CD8-positive, alpha-beta memory T cell (primary cell): Measurements from ENCODE around the gene GLYATL3. TPM values are rescaled to one million over a fixed set of nuclear protein-coding genes. Genes with fewer than 3 reads are reported as not detected.

Source experiments
- CTCF ChIA-PET: fragments of 350-600 bp; sonication (Branson Sonifier 250); formaldehyde crosslinking; loops from one replicate; lab custom pipeline; 2021; ENCODE audit warnings: antibody characterized with exemption; lab: Charles Lee
- POLR2A ChIA-PET: fragments of 350-600 bp; sonication (Branson Sonifier 250); formaldehyde crosslinking; loops from one replicate; lab custom pipeline; 2021; ENCODE audit warnings: antibody characterized with exemption; lab: Charles Lee
- DNase-seq, 5 donors: peaks; one replicate each; pipeline versions ENCODE4 v3.0.0 to v3.0.0-alpha.2; 2020 to 2022; ENCODE audit warnings: mixed read lengths in 1 of 5
- H3K27ac ChIP-seq: one replicate; pipeline ENCODE4 v1.7.0; 2013; ENCODE audit warnings: low read depth, mild to moderate bottlenecking, low read length, moderate library complexity
- H3K27me3 ChIP-seq: 2 replicates; pipeline ENCODE4 v1.7.0; 2013; ENCODE audit warnings: low read length, mild to moderate bottlenecking; ENCODE audit not compliant: insufficient read depth, poor library complexity, severe bottlenecking
- H3K36me3 ChIP-seq: 2 replicates; pipeline ENCODE4 v1.7.0; 2013; ENCODE audit warnings: mild to moderate bottlenecking, low read length, moderate library complexity; ENCODE audit not compliant: insufficient read depth
- H3K4me1 ChIP-seq: 2 replicates; pipeline ENCODE4 v1.7.0; 2013; ENCODE audit warnings: mild to moderate bottlenecking, low read length, moderate library complexity; ENCODE audit not compliant: insufficient read depth
- H3K4me3 ChIP-seq: 2 replicates; pipeline ENCODE4 v1.7.0; 2013; ENCODE audit warnings: mild to moderate bottlenecking, low read length
- H3K9me3 ChIP-seq: 2 replicates; pipeline ENCODE4 v1.7.0; 2013; ENCODE audit warnings: mild to moderate bottlenecking, low read length
- H3K27ac Mint-ChIP-seq, 8 donors: one replicate each; pipeline ENCODE4 v1.8.0; 2020 to 2021; ENCODE audit warnings: mixed read lengths in 8 of 8, mild to moderate bottlenecking in 6 of 8, inconsistent platforms in 3 of 8, moderate library complexity in 3 of 8
- H3K27me3 Mint-ChIP-seq, 2 donors: one replicate each; pipeline ENCODE4 v1.8.0; 2020 to 2021; ENCODE audit warnings: mixed read lengths in 2 of 2, mild to moderate bottlenecking in 1 of 2, moderate library complexity in 1 of 2
- H3K36me3 Mint-ChIP-seq, 3 donors: one replicate each; pipeline ENCODE4 v1.8.0; 2020 to 2021; ENCODE audit warnings: mixed read lengths in 3 of 3, inconsistent platforms in 1 of 3, mild to moderate bottlenecking in 1 of 3
- H3K4me1 Mint-ChIP-seq, 3 donors: one replicate each; pipeline ENCODE4 v1.8.0; 2020 to 2021; ENCODE audit warnings: mixed read lengths in 3 of 3, inconsistent platforms in 1 of 3, mild to moderate bottlenecking in 1 of 3
- H3K4me3 Mint-ChIP-seq, 7 donors: one replicate each; pipeline ENCODE4 v1.8.0; 2020 to 2021; ENCODE audit warnings: mixed read lengths in 7 of 7, mild to moderate bottlenecking in 6 of 7, moderate library complexity in 4 of 7, inconsistent platforms in 2 of 7
- H3K9me3 Mint-ChIP-seq, 5 donors: one replicate each; pipeline ENCODE4 v1.8.0; 2020 to 2022; ENCODE audit warnings: mixed read lengths in 5 of 5, mild to moderate bottlenecking in 3 of 5, moderate library complexity in 2 of 5, inconsistent platforms in 1 of 5
- polyA plus RNA-seq: library from polyadenylated mRNA; unstranded; fragments of 300-500 nt; fragmentation: Illumina TruSeq; gene quantifications from one replicate; pipeline ENCODE4 v1.2.3, GENCODE V29; 2021
- total RNA-seq, 2 experiments: library from RNA; stranded (reverse); gene quantifications; one replicate each; pipeline ENCODE4 v1.2.3, GENCODE V29; 2021

GLYATL3 gene
- total and polyA plus RNA-seq, 3 experiments from 2014 or later = not detected

- peaks cover 6 to 8% of the 10 kb centered on the region in 2 donors for H3K27me3 Mint-ChIP-seq
- CTCF ChIA-PET = no interaction called here
Observed at GRCh38 chr6:49541936-49542335, 42.2 kb downstream of the GLYATL3 start.

GRCh38 chr6:49543087-49543858 lies 43.5 kb downstream of the GLYATL3 start:
- CTCF ChIA-PET = interaction anchor here (0.7 kb wide), 1 partner anchor 11 kb away, joined by 3 read pairs; no protein-coding TSS in a partner anchor
- H3K27me3 Mint-ChIP-seq = peaks cover 6 to 17% of the 10 kb centered on the region in 2 donors
- H3K4me1 ChIP-seq = no peaks in the 10 kb centered on the region
- no peak for DNase-seq
- no peak overlapping the region for H3K27ac Mint-ChIP-seq
- H3K9me3 ChIP-seq = no peaks in the 10 kb centered on the region
- POLR2A ChIA-PET = no interaction called here
- H3K4me1 Mint-ChIP-seq = no peaks in the 10 kb centered on the region
- H3K9me3 Mint-ChIP-seq = no peaks in the 10 kb centered on the region
- no peaks in the 10 kb centered on the region for H3K36me3 Mint-ChIP-seq
- no peak overlapping the region for H3K27ac ChIP-seq
- H3K27me3 ChIP-seq = no peaks in the 10 kb centered on the region
- H3K36me3 ChIP-seq = no peaks in the 10 kb centered on the region
- no peak overlapping the region for H3K4me3 ChIP-seq
- no peak overlapping the region for H3K4me3 Mint-ChIP-seq

More at GRCh38 chr6:49541936-49542335, 42.2 kb downstream of the GLYATL3 start:
- no peaks in the 10 kb centered on the region for H3K9me3 ChIP-seq
- no peak overlapping the region for H3K4me3 Mint-ChIP-seq
- H3K4me1 ChIP-seq = no peaks in the 10 kb centered on the region
- POLR2A ChIA-PET = no interaction called here
- H3K4me1 Mint-ChIP-seq = no peaks in the 10 kb centered on the region
- no peaks in the 10 kb centered on the region for H3K9me3 Mint-ChIP-seq
- H3K4me3 ChIP-seq = no peak overlapping the region
- no peak overlapping the region for H3K27ac Mint-ChIP-seq
- H3K27ac ChIP-seq = no peak overlapping the region
- DNase-seq = no peak
- H3K36me3 Mint-ChIP-seq = no peaks in the 10 kb centered on the region
- no peaks in the 10 kb centered on the region for H3K36me3 ChIP-seq
- no peaks in the 10 kb centered on the region for H3K27me3 ChIP-seq

- no peak overlapping the region for H3K27ac ChIP-seq
- no peaks in the 10 kb centered on the region for H3K9me3 ChIP-seq
- no peak overlapping the region for H3K4me3 ChIP-seq
- H3K9me3 Mint-ChIP-seq = peaks cover 0 to 2% (median 0%) of the 10 kb centered on the region in 5 donors
- DNase-seq = no peak
- peaks cover 3% of the 10 kb centered on the region for H3K27me3 ChIP-seq
- H3K27me3 Mint-ChIP-seq = peaks cover 19 to 37% of the 10 kb centered on the region in 2 donors
- H3K36me3 ChIP-seq = no peaks in the 10 kb centered on the region
- peaks cover 8 to 12% (median 11%) of the 10 kb centered on the region in 3 donors for H3K4me1 Mint-ChIP-seq
- no peaks in the 10 kb centered on the region for H3K36me3 Mint-ChIP-seq
- no peaks in the 10 kb centered on the region for H3K4me1 ChIP-seq
- no peak overlapping the region for H3K27ac Mint-ChIP-seq
- ChIA-PET CTCF (interaction anchor here (1.3 kb wide), 1 partner anchor 15 kb away, joined by 3 read pairs; no protein-coding TSS in a partner anchor), POLR2A (no interaction called here)
- H3K4me3 Mint-ChIP-seq = no peak overlapping the region
Observed at GRCh38 chr6:49546331-49546730, 46.6 kb downstream of the GLYATL3 start.

GRCh38 chr6:49548613-49549304 lies 49.0 kb downstream of the GLYATL3 start:
- H3K27me3 Mint-ChIP-seq = peaks cover 24 to 49% of the 10 kb centered on the region in 2 donors
- H3K9me3 ChIP-seq = no peaks in the 10 kb centered on the region
- H3K27ac ChIP-seq = no peak overlapping the region
- H3K4me1 ChIP-seq = no peaks in the 10 kb centered on the region
- ChIA-PET POLR2A (no interaction called here), CTCF (interaction anchor here (1.4 kb wide), 1 partner anchor 16 kb away, joined by 3 read pairs; no protein-coding TSS in a partner anchor)
- no peak overlapping the region for H3K4me3 ChIP-seq
- H3K4me1 Mint-ChIP-seq = peaks cover 15 to 24% (median 19%) of the 10 kb centered on the region in 3 donors
- H3K36me3 ChIP-seq = no peaks in the 10 kb centered on the region
- no peaks in the 10 kb centered on the region for H3K36me3 Mint-ChIP-seq
- H3K4me3 Mint-ChIP-seq = peak overlapping the region in 1 of 7 donors; percentile 0
- DNase-seq = no peak
- no peak overlapping the region for H3K27ac Mint-ChIP-seq
- peaks cover 3% of the 10 kb centered on the region for H3K27me3 ChIP-seq
- H3K9me3 Mint-ChIP-seq = peaks cover 0 to 2% (median 0%) of the 10 kb centered on the region in 5 donors

GRCh38 chr6:49549691-49550491 lies 50.2 kb downstream of the GLYATL3 start:
- DNase-seq = no peak
- H3K4me1 Mint-ChIP-seq = peaks cover 15 to 24% (median 19%) of the 10 kb centered on the region in 3 donors
- H3K27me3 Mint-ChIP-seq = peaks cover 22 to 49% of the 10 kb centered on the region in 2 donors
- CTCF ChIA-PET = interaction anchor here (1.4 kb wide), 1 partner anchor 18 kb away, joined by 3 read pairs; no protein-coding TSS in a partner anchor
- peak overlapping the region in 2 of 8 donors; percentile 32 to 84 for H3K27ac Mint-ChIP-seq
- H3K27me3 ChIP-seq = peaks cover 3% of the 10 kb centered on the region
- POLR2A ChIA-PET = no interaction called here
- no peaks in the 10 kb centered on the region for H3K4me1 ChIP-seq
- H3K36me3 Mint-ChIP-seq = no peaks in the 10 kb centered on the region
- H3K9me3 Mint-ChIP-seq = peaks cover 0 to 2% (median 0%) of the 10 kb centered on the region in 5 donors
- no peak overlapping the region for H3K4me3 ChIP-seq
- peak overlapping the region in 5 of 7 donors; percentile 21 to 76 (median 55) for H3K4me3 Mint-ChIP-seq
- H3K36me3 ChIP-seq = no peaks in the 10 kb centered on the region
- H3K9me3 ChIP-seq = no peaks in the 10 kb centered on the region
- no peak overlapping the region for H3K27ac ChIP-seq

GRCh38 chr6:49550492-49551077 lies 50.9 kb downstream of the GLYATL3 start, which contains the start of gene C6orf141:
Gene C6orf141, plus strand, starts transcription at chr6:49550668. Its CDS starts 125 bp downstream, at chr6:49550793.
- H3K9me3 ChIP-seq = no peaks in the 10 kb centered on the region
- no peak within 1 kb of the TSS for H3K27ac ChIP-seq
- H3K27me3 ChIP-seq = peaks cover 3% of the 10 kb centered on the region
- peak within 1 kb of the TSS; percentile 45 for H3K4me3 ChIP-seq
- Mint-ChIP-seq H3K27me3 (peaks cover 22 to 49% of the 10 kb centered on the region in 2 donors), H3K36me3 (no peaks in the 10 kb centered on the region), H3K4me3 (peak within 1 kb of the TSS; percentile 7 to 78 (median 73)), H3K27ac (peak within 1 kb of the TSS in 2 of 8 donors; percentile 32 to 84), H3K4me1 (peaks cover 15 to 24% (median 19%) of the 10 kb centered on the region in 3 donors), H3K9me3 (peaks cover 0 to 2% (median 0%) of the 10 kb centered on the region in 5 donors)
- CTCF ChIA-PET = no interaction called here
- DNase-seq = no peak
- no peaks in the 10 kb centered on the region for H3K36me3 ChIP-seq
- POLR2A ChIA-PET = no interaction called here
- no peaks in the 10 kb centered on the region for H3K4me1 ChIP-seq

GRCh38 chr6:49551078-49551865 lies 51.5 kb downstream of the GLYATL3 start:
- Mint-ChIP-seq H3K27ac (peak overlapping the region in 1 of 8 donors; percentile 30), H3K9me3 (peaks cover 0 to 2% (median 0%) of the 10 kb centered on the region in 5 donors), H3K27me3 (peaks cover 22 to 49% of the 10 kb centered on the region in 2 donors), H3K4me3 (peak overlapping the region; percentile 7 to 78 (median 73)), H3K36me3 (no peaks in the 10 kb centered on the region), H3K4me1 (peaks cover 15 to 24% (median 19%) of the 10 kb centered on the region in 3 donors)
- no peak overlapping the region for H3K27ac ChIP-seq
- POLR2A ChIA-PET = no interaction called here
- no peak for DNase-seq
- no peaks in the 10 kb centered on the region for H3K9me3 ChIP-seq
- no peaks in the 10 kb centered on the region for H3K4me1 ChIP-seq
- peaks cover 3% of the 10 kb centered on the region for H3K27me3 ChIP-seq
- CTCF ChIA-PET = no interaction called here
- peak overlapping the region; percentile 45 for H3K4me3 ChIP-seq
- no peaks in the 10 kb centered on the region for H3K36me3 ChIP-seq
